HCT116 (cell line): ENCODE results near the gene TAF15. TPM values are rescaled to one million over a fixed set of nuclear protein-coding genes. Genes with fewer than 3 reads are reported as not detected.

ENCODE experiments used
- ATAC-seq: fragments of 200-7000 bp; cut with Tn5 transposase; 2 replicates; pipeline ENCODE4 v1.9.1; 2020; ENCODE audit warnings: mild to moderate bottlenecking, moderate library complexity
- BruUV-seq: library from RNA; stranded (reverse); fragments of 400-500 nt; replicated peaks from 2 replicates; lab custom pipeline; 2021; lab: Mats Ljungman, UMichigan
- CTCF ChIA-PET: fragments of 300-600 bp; sonication (Branson Sonifier 250); formaldehyde crosslinking; loops from one replicate; lab custom pipeline; 2021; ENCODE audit warnings: antibody characterized with exemption; lab: Charles Lee
- POLR2A ChIA-PET: fragments of 300-600, 350-600 bp; sonication (Branson Sonifier 250); formaldehyde crosslinking; loops from one replicate; lab custom pipeline; 2021; ENCODE audit warnings: antibody characterized with exemption; lab: Charles Lee
- RAD21 ChIA-PET, 2 experiments: fragments of 300-600 bp; sonication (Branson Sonifier 250); formaldehyde crosslinking; loops; one replicate each; lab custom pipeline; 2023; ENCODE audit warnings: low total read pairs in 2 of 2; ENCODE audit not compliant: uncharacterized antibody in 2 of 2, unreplicated experiment in 2 of 2, low non-redundant PET in 1 of 2; lab: Charles Lee
- DNase-seq: peaks from one replicate; pipeline ENCODE4 v3.0.0-alpha.2; 2010; ENCODE audit warnings: low read depth, low spot score
- H2AFZ ChIP-seq: fragments of 200-600 bp; shearing (Covaris generic), sonication (generic); 2 replicates; pipeline ENCODE4 v1.6.1; 2017; ENCODE audit warnings: low read depth, mixed run types, mixed read lengths, antibody characterized with exemption, low read length; ENCODE audit not compliant: poor library complexity, severe bottlenecking
- H3K27ac ChIP-seq: 2 replicates; pipeline ENCODE4 v1.5.1; 2012; ENCODE audit warnings: low read depth, low read length
- H3K27me3 ChIP-seq: fragments of 200-600 bp; sonication (generic); 2 replicates; pipeline ENCODE4 v1.6.1; 2016; ENCODE audit warnings: mixed run types, low read length, mixed read lengths; ENCODE audit not compliant: insufficient read depth
- H3K36me3 ChIP-seq, 2 experiments: fragments of 200-500 bp in 1 of 2; fragments of 200-600 bp in 1 of 2; sonication (Bioruptor generic) in 1 of 2; sonication (generic) in 1 of 2; 2 replicates each; pipeline versions ENCODE4 v1.5.1 to v1.6.1; 2014 to 2016; ENCODE audit warnings: low read length in 2 of 2, inconsistent platforms in 1 of 2, mixed read lengths in 1 of 2, mixed run types in 1 of 2; ENCODE audit not compliant: insufficient read depth in 2 of 2, control insufficient read depth in 1 of 2
- H3K4me1 ChIP-seq, 2 experiments: fragments of 200-600 bp in 1 of 2; sonication (generic) in 1 of 2; 2 replicates each; pipeline versions ENCODE4 v1.5.1 to v1.6.1; 2012 to 2017; ENCODE audit warnings: low read length in 2 of 2, inconsistent platforms in 1 of 2, mild to moderate bottlenecking in 1 of 2, mixed read lengths in 1 of 2, mixed run types in 1 of 2, moderate library complexity in 1 of 2; ENCODE audit not compliant: insufficient read depth in 2 of 2, control insufficient read depth in 1 of 2
- H3K4me2 ChIP-seq: fragments of 200-600 bp; sonication (generic); 2 replicates; pipeline ENCODE4 v1.6.1; 2017; ENCODE audit warnings: mixed run types, low read length, mixed read lengths
- H3K4me3 ChIP-seq, 2 experiments: fragments of 200-600 bp in 1 of 2; sonication (generic) in 1 of 2; replicated peaks in 1 of 2; 2 replicates each; pipeline ENCODE4 v1.5.1; 2011 to 2016; ENCODE audit warnings: low read length in 2 of 2, control low read depth in 1 of 2, low read depth in 1 of 2, mild to moderate bottlenecking in 1 of 2, mixed read lengths in 1 of 2, mixed run types in 1 of 2
- H3K79me2 ChIP-seq: fragments of 200-600 bp; sonication (generic); 2 replicates; pipeline ENCODE4 v1.6.1; 2017; ENCODE audit warnings: mild to moderate bottlenecking, mixed run types, low read length, moderate library complexity, mixed read lengths; ENCODE audit not compliant: insufficient read depth
- H3K9ac ChIP-seq: fragments of 200-600 bp; sonication (generic); 2 replicates; pipeline ENCODE4 v1.6.1; 2016; ENCODE audit warnings: low read length, mixed read lengths
- H3K9me2 ChIP-seq: fragments of 200-600 bp; sonication (generic), shearing (Covaris generic); 2 replicates; pipeline ENCODE4 v1.6.1; 2017; ENCODE audit warnings: mixed run types, mild to moderate bottlenecking, moderate library complexity; ENCODE audit not compliant: insufficient read depth
- H3K9me3 ChIP-seq, 2 experiments: fragments of 200-500 bp in 1 of 2; fragments of 200-600 bp in 1 of 2; sonication (Bioruptor generic) in 1 of 2; sonication (generic) in 1 of 2; 2 replicates each; pipeline ENCODE4 v1.6.1; 2014 to 2017; ENCODE audit warnings: low read length in 2 of 2, mixed read lengths in 2 of 2, inconsistent platforms in 1 of 2, low read depth in 1 of 2, mild to moderate bottlenecking in 1 of 2, mixed run types in 1 of 2, moderate library complexity in 1 of 2; ENCODE audit not compliant: control insufficient read depth in 1 of 2, insufficient read depth in 1 of 2
- H4K20me1 ChIP-seq: fragments of 200-600 bp; sonication (generic), shearing (Covaris generic); 2 replicates; pipeline ENCODE4 v1.6.1; 2017; ENCODE audit warnings: mixed run types, mild to moderate bottlenecking, moderate library complexity; ENCODE audit not compliant: insufficient read depth
- CEBPB ChIP-seq: IDR thresholded peaks from 2 replicates; pipeline ENCODE4 v1.6.1; 2012; ENCODE audit warnings: low read depth
- SIN3A ChIP-seq: IDR thresholded peaks from 2 replicates; pipeline ENCODE4 v1.6.1; 2012; ENCODE audit warnings: low read depth
- ZFX ChIP-seq: fragments of 450-650 bp; IDR thresholded peaks from 2 replicates; pipeline ENCODE4 v1.6.1; 2017
- intact Hi-C: fragments of 100-400 bp; cut with micrococcal nuclease; formaldehyde crosslinking; loops from 2 replicates; pipeline ENCODE4 v1.10.0; 2022
- total RNA-seq: library from RNA; stranded (reverse); gene quantifications from one replicate; pipeline ENCODE4 v1.2.1, GENCODE V29; 2021; ENCODE audit not compliant: unreplicated experiment
- TF ChIP-seq, protein P1 (sequence below): IDR thresholded peaks from 2 replicates; pipeline ENCODE4 v1.6.1; 2011; ENCODE audit warnings: mild to moderate bottlenecking, low read length, moderate library complexity; ENCODE audit not compliant: insufficient replicate concordance; ENCODE audit errors: extremely low read depth

The TAF15 gene
- total RNA-seq, 1 experiment from 2014 or later = 346 TPM

GRCh38 chr17:35808240-35808961 lies 883 bp upstream of the TAF15 start:
- Histone ChIP-seq H2AFZ (peak overlapping the region; percentile 88), H3K36me3 (peaks cover 0 to 2% of the 10 kb centered on the region in 2 experiments; a peak in 1 of 4 replicates), H3K27me3 (no peaks in the 10 kb centered on the region), H3K9me2 (no peaks in the 10 kb centered on the region), H3K79me2 (peaks cover 41% of the 10 kb centered on the region), H3K4me3 (peak overlapping the region; percentile 76 to 89), H3K4me2 (peak overlapping the region; percentile 92), H4K20me1 (peaks cover 30% of the 10 kb centered on the region), H3K4me1 (peaks cover 26 to 44% of the 10 kb centered on the region in 2 experiments), H3K9me3 (no peaks in the 10 kb centered on the region), H3K27ac (peak overlapping the region; percentile 66), H3K9ac (peak overlapping the region; percentile 89)
- ChIA-PET RAD21 (interaction anchor here (1.2 to 1.4 kb wide), 2 partner anchors 44 kb away, joined by 7 to 10 read pairs; no protein-coding TSS in a partner anchor), POLR2A (interaction anchor here (0.7 to 3.9 kb wide), 19 partner anchors 8 to 230 kb away, joined by 3 to 41 read pairs (median 5); partner anchors contain the start of genes MMP28 and PEX12), CTCF (interaction anchor here (0.7 to 3.3 kb wide), 10 partner anchors 9 to 196 kb away, joined by 3 to 76 read pairs (median 3); no protein-coding TSS in a partner anchor)
- intact Hi-C loops = loop anchor here (10.0 kb wide), 1 partner anchor 194 kb away; no protein-coding TSS in a partner anchor
- ATAC-seq = no peak
- no peak for DNase-seq
- peak; percentile 16; the same call in 1 of the 2 replicates for TF ChIP-seq SIN3A
- TF ChIP-seq CEBPB = peak; percentile 33; the same call in 1 of the 2 replicates
- 0 out of 2 replicates have a peak, but pooled peaks have one; percentile 11 for TF ChIP-seq ZFX
- TF ChIP-seq, protein P1, sequence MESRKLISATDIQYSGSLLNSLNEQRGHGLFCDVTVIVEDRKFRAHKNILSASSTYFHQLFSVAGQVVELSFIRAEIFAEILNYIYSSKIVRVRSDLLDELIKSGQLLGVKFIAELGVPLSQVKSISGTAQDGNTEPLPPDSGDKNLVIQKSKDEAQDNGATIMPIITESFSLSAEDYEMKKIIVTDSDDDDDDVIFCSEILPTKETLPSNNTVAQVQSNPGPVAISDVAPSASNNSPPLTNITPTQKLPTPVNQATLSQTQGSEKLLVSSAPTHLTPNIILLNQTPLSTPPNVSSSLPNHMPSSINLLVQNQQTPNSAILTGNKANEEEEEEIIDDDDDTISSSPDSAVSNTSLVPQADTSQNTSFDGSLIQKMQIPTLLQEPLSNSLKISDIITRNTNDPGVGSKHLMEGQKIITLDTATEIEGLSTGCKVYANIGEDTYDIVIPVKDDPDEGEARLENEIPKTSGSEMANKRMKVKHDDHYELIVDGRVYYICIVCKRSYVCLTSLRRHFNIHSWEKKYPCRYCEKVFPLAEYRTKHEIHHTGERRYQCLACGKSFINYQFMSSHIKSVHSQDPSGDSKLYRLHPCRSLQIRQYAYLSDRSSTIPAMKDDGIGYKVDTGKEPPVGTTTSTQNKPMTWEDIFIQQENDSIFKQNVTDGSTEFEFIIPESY = no peak
- TSS peak; percentile 96 for BruUV-seq
